Measurements from ENCODE around the gene GMIP.
"Not testable (repeated sequence)": the region's sequence is repeated elsewhere in the genome, so short reads cannot be mapped to it uniquely, and the experiment has no call there.

Gene GMIP

DNA sequence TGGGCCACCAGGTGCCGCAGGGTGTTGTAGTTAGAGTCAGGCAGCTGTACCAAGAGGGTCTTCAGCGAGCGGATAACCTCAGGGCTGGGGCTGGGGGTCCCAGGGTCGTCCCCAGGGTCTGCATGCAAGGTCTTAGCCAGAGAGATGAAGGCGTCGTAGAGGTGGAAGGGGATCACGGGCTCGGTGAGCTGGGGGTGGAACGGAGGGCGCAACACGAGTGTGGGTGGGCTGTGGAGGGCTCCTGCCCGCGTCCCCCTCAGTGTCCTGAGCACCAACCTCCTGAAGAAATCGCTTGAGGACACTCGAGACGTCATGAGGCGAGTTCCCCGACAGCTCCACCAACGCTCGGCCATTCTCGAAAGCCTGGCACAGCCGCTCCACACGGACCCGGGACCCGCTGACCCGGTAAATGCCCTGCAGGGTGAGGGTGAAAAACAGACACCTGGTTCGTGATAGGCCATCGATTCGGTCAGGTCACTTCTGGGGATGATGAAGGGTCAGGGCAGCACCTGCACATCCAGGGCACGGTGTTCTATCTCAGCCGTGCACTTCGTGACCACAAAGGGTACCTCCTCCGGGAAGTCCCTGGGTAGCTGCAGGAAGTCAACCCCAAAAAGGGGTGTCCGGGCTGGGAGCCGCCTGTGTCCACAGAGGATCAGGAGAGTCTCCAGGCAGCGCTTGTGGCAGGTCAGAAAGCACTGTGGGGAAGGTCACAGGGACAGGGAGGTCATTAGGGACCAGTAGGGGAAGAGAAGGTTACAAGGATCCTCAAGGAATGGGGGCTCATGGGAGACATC, 8.7 kb downstream of the GMIP start:
- DNase-seq (ENCODE audit: low read depth, low spot score), result no peak

DNA sequence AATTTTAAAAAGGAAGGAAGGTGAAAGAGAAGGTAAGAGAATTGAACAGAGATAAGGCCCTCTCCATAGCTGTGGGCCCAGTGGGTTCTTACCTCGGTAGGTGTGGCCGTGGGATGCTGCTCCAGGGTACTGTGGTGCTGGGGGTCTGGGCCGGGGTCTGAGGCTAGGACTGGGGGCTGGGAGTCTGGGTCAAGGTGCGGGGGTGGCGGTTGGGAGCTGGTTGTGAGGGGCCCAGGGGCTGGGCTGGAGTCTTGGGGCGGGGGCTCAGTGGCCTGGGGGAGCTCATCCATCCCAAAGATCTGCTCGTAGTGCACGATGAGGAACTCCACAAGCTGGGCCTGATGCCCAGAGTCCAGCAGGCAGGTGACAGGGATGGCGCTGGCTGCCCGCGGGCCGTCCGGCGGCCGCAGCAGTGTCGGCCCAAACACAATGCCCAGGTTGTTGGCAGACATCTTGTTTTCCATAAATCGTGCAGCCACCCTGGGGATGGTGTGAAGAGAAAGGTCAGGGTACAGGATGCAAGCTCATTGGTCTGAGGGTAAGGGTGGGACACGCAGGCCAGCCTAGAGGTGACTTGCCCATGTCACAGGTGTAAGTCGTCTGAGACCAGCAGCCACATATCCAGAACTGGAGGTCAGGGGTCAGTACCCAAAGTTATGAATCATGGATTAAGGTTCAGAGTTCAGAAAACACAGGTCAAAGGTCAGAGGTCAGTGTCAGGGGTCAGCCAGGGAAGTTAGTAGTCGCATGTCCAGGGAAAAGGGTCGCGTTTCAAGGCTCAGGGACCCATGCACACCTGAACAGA, 9.5 kb downstream of the GMIP start:
- DNase-seq (ENCODE audit: low read depth, low spot score), result no peak

DNA sequence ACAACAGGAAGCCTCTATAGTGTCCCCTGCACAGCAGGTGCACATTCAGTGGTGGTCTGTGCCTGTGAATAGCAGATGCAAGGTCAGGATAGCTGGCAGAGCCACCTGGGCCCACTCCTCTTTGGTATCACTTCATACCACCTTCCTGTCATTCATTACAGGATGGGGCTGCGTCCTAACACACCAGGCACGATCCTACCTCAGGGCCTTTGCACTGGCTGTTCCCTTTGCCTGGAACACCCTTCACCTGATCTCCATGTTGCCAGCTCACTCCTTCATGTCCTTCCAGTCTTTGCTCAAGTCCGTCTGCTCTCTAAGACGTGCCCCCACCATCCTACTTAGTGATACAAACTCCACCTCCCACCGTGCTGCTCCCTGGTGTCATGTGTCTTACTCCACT, 10.8 kb downstream of the GMIP start:
- DNase-seq (ENCODE audit: low read depth, low spot score), result no peak

DNA sequence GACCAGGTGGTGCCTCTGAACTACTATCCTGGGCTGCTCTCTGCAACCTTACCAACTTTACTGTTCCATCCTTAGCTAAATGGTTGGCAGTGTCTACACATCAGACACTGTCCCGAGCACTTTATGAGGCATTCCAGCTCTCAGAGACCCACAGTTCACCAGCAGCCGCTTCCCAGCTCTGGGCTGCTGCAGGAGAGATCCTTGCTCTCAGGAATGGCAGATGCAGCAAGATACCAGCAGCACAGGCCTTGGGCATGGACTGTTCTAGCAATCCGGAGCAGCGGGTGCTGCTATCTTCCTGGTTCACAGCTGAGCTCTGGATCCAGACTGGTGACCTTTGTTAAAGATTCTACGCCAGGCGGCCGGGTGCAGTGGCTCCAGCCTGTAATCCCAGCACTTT, 12.1 kb downstream of the GMIP start:
- DNase-seq (ENCODE audit: low read depth, low spot score), result no peak

DNA sequence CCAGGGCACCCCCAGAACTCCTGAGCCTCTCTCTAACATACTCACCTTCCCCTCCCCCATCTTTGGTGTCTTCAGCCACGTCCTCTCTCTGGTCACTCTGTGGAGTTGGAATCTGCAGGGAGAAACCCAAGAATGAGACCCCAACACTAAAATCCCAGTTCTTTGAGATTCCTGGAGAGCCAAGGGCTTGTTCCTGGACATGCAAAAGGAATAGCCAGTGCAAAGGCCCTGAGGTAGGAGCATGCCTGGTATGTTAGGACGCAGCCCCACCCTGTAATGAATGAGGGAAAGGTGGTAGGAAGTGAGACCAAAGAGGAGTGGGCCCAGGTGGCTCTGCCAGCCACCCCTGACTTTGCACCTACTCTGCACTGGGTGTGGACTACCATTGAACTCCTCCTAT, 13.0 kb downstream of the GMIP start:
- DNase-seq (ENCODE audit: low read depth, low spot score), result no peak

DNA sequence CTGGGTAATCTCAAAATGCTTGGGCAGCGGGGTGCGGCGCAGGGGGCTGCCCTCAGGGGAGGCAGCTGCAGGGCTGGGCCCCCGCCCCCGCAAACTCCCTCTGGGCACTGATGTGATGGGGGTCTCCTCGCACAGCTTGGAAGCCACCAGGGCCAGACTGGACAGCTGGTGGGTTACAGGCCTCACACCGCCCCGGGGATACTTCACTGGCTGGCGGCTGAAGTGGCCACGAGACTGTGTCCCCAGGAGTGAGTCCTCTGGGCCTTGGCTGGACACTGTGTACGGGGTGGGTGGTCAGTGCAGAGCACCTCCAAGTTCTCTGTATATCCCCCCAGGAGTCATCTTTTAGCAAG, 13.4 kb downstream of the GMIP start:
- no peak for DNase-seq (ENCODE audit: low read depth, low spot score)

DNA sequence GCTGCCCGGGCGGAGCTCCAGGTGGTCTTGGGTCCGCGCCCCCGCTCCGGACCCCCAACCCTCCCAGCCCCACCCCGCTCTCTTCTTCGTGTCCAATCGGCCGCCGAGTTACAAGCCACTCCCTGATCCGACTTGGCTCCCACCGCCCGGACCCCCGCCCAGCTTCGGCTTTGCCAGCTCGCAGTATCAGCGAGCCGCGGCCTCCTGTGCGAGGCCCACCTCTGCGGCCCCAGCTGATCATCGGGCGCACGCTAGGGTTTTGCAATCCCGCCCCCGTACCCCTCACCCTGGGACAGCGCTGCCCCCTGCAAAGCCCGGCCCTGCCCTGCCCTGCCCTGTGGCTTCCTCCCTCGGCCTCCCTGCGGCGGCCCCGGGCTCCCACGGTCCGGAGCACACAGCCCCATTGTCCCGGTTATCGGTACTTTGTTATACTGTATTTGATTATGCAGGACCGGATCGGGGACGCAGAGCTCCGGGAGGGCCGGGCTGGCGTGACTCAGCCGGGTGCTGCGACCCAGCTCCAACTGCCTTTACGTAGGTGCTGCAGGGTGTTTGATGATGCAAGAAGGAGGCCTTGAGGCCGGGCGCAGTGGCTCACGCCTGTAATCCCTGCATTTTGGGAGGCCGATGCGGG, 14.8 kb downstream of the GMIP start:
- peak; percentile 75 for DNase-seq (ENCODE audit: low read depth, low spot score)

DNA sequence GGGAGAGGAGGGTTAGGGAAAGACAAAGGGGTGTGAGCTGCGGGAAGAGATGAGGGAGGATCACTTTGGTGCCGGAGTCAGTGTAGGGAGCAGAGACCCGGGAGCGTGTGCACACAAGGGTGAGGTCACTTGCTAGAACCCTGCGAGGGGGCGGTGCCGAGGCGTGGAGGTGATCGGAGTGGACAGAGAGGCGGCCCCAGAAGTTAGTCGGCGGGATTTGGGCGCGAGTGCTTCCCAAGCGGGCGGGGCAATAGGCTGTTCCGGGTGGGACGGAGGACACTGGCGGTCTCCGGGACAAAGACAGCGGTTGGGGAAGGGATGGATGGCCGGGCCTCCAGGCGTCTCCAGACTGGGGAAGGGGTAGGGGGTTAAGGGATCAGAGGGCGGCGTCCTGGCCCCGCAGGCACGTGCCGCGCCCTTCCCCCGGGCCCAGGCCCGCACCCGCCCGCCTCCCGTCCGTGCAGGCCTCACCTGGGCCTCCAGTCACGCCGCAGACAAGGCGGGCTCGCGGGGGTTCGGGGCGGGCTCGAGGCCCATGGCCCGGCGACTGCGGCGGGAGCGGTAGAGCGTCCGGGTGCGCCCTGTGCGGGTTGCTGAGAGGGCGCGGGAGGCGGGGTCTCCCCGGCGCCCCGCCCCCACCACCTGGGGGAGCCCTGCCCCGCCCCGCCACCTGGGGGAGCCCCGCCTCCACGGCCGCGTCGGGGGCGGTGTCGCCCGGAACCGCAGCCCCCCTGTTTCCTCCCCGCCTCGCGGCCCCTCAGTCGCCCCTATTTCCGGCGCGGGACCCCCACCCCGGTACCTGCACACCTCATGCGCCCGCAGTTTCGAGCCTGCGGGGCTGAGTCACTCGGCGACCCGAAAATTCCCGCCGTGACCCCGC, 15.6 kb downstream of the GMIP start, which contains the start of gene LPAR2:
Gene LPAR2, minus strand, starts transcription at position 600 of the 880 bp plus-strand sequence. CDS start 945 bp downstream, outside the sequence.
- DNase-seq (ENCODE audit: low read depth, low spot score), result peak; percentile 46

DNA sequence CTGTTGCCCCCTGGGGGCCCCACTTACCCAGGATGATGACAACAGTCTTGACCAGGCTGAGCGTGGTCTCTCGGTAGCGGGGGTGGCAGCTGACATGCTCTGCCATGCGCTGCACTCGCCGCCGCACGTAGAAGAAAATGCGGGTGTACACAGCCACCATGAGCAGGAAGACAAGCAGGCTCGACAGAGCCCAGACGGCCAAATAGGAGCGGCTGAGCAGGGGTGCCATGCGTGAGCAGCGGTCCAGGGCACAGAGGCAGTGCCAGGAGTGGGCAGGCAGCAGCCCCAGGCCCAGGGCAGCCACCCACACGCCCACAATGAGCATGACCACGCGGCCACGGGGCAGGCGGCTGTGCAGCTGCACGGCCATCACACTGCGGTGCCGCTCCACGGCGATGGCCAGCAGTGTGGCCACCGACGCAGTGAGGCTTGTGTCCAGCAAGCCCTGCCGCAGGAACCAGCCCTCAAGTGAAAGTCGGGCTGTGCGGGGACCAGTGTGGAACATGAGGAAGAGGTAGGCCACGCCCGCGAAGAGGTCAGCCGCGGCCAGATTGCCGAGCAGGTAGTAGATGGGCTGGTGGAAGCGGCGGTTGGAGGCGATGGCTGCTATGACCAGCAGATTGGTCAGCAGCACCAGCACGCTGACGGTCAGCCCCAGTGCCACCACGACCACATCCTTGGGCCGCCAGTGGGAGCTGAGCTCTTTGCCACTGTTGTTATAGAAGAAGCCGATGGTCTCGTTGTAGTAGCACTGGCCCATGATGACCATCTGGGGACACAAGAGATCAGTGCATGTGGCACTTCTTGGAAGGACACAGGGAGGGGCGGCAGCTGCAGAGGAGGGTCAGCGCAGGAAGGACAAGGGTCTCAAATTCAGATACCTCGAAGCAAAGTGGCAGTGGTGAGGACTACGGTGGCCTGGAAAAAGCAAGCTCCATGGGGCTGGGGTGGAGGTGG, 16.7 kb downstream of the GMIP start:
- DNase-seq (ENCODE audit: low read depth, low spot score), result no peak

DNA sequence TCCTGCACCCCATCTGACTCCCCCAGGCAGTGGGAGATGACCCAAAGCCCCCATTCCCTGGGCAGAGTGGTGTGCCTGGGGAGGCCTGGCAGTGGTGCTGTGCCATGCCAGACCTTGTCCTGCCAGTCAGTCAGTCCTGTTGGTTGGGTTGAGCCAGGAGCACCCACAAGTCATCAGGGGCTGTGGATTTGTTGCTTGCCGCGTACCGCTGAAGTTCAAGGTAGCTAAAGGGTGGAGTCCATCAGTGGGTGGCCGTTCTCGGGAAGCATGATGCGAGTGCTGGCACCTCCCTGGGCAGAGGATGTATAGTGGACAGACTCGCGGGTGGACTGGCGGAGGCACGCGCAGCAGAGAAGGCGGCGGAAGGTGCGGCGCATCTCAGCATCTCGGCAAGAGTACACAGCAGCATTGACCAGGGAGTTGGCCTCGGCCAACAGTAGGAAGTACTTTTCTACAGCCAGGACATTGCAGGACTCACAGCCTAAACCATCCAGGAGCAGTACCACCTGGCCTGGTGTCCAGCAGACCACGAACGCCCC, 19.4 kb downstream of the GMIP start:
- DNase-seq (ENCODE audit: low read depth, low spot score), result no peak

DNA sequence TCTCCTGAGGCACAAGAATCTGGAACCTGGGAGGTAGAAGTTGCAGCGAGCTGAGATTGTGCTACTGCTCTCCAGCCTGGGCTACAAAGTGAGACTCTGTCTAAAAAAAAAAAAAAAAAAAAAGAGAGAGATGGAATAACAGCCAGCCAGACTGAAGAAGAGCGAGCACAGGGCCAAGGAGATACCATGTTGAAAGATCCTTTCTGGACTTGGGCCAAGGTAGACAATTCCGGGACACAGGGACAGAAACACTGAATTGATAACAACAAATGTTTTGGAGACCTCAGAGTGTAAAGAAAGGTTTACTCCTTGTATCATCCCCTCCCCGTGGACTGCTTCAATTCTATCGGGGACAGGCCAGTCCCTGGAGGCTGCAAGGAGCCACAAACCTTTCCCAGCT, 20.1 kb downstream of the GMIP start:
- DNase-seq (ENCODE audit: low read depth, low spot score), result no peak

DNA sequence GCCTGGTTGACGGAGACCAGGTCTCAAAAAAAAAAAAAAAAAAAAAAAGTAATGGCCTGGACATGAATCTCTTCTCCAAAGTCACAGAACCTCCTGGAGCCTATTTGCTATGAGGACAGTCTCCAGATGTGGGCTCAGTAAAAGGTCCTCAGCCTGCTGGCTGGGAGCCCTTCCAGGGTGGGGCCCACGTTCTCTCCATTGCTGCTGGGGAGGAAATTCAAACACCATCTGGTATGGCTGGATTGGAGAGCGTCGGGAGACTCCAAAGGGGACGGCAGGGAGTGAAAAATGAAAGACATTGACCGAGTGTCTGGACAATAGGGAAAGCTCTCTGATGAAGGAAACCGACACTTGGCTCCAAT, 23.6 kb downstream of the GMIP start:
- no peak for DNase-seq (ENCODE audit: low read depth, low spot score)

DNA sequence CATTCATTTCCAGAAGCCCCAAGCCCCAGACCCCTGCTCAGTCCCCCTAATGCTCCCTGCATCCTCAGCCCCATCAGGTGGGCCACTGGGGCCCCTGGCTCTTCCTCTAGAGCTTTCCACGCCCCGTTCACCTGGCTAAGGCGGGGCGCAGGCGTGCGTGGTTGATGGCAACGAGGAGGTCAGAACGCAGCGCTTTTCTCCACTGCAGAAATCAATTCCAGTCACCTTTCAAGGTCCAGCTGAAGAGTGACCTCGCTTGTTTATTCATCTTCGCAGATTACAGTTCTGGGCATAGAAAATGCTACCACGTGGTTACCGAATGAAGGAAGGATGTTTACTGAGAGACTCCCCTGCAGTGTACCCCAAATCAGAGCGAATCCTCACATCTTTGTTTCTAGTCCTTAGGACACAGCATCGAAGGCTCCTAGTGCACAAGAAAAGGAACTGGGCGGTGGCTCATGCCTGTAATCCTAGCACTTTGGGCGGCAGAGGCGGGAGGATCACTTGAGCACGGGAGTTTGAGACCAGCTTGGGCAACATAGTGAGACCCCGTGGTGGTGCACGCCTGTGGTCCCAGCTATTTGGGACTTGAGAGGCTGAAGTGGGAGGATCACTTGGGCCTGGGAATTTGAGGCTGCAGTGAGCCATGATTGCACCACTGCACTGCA, 24.1 kb downstream of the GMIP start:
- DNase-seq (ENCODE audit: low read depth, low spot score), result no peak

DNA sequence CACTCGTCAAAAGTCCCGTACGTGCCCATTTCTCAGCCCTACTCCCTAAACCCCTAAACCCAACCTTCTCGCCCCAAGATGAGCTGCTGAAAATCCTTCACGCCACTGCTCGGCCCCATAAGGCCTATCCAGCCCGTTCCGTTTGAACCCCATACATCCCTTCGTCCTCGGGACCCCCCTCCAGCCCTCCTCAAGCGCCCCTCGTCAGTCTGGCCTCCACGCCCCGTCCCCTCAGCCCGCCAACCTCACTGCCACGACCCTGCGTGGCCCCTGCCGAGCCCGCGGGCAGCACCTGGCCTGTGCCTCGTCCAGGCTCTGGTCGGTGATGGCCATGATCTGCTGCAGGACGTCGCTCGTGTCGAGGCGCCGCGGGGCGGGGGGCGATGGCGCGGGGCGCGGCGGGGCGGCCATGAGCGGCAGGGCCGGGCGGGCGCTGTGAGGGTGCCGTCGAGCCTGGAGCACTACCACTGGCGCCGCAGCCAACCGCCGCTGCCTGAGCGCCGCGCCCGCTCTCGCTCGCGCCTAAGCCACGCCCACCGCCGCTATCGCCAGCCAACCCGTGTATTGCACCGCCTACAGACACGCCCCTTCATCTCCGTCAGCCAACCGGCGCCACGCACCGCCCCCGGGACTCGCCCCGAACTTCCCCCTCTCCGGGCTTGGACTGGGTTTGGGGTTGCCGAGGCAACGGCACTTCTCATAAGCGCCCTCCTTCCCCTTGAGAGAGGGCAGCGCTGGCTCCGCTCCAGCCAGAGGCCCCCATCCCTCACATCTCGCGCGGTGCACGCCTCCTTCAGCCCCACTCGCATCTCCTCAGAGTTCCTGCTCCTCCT, 25.0 kb downstream of the GMIP start, which contains the start of gene PBX4:
Gene PBX4, minus strand, starts transcription at position 469 of the 833 bp plus-strand sequence. Its CDS starts 58 bp downstream, at position 411.
- peak; percentile 97 for DNase-seq (ENCODE audit: low read depth, low spot score)

DNA sequence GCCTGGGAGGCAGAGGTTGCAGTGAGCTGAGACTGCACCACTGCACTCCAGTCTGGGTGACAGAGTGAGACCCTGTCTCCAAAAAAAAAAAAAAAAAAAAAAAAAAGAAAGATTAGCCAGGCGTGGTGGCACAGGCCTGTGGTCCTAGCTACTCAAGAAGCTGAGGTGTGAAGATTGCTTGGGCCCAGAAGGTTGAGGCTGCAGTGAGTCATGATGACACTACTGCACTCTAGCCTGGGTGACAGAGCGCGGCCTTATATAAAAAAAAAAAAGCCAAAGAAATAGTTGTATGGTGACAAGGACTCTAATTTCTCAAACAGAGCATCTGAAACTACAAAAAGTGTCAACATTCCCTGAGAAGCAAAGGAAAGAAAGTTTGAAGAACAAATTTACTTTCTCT, 28.4 kb downstream of the GMIP start:
- no peak for DNase-seq (ENCODE audit: low read depth, low spot score)

DNA sequence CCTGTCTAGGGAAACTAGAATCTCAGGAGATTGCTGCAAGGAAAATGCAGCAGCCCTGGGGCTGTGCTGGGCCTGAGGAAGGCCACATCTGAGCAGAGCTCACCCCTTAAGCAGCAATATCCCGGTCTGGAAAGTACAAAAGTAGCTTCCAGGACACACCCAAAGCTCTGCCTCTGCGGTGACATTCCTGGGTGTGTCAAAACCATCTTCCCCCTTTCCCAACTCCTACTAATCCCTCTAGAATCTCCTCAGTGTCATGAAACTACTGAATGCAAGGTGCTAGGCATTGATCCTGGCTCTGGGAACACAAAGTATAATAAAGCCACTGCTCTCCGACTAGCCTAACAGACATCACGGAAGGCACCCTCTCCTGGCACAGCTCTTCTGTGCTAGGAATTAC, 30.0 kb downstream of the GMIP start:
- no peak for DNase-seq (ENCODE audit: low read depth, low spot score)

DNA sequence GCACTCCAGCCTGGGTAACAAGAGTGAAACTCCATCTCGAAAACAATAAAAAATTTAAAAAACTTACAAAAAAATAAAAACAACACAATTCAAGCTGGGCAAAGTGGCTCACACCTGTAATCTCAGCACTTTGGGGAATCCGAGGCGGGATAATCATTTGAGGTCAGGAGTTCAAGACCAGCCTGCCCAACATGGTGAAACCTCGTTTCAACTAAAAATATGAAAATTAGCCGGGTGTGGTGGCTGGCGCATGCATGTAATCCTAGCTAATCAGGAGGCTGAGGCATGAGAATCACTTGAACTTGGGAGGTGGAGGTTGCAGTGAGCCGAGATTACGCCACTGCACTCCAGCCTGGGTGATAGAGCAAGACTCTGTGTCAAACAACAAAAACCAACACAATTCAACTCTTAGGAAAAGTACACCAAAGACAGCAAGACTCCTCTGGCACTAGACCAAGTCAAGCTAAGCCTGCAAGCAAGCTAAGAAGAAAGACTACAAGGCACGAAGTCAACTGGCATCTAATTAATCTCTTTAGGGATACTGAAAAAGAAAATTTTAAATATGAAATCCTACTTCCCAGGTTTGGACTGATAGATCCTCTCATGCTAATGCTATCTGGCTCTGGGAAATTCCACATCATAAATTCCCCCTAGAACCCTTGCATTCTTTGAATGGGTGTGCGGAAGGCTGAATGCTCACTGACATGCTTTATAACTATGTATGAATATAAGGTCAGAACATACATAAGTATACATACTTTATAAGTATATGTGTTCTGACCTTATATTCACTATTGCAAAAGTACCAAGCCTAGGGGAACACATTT, 32.9 kb downstream of the GMIP start:
- DNase-seq (ENCODE audit: low read depth, low spot score), result no peak

DNA sequence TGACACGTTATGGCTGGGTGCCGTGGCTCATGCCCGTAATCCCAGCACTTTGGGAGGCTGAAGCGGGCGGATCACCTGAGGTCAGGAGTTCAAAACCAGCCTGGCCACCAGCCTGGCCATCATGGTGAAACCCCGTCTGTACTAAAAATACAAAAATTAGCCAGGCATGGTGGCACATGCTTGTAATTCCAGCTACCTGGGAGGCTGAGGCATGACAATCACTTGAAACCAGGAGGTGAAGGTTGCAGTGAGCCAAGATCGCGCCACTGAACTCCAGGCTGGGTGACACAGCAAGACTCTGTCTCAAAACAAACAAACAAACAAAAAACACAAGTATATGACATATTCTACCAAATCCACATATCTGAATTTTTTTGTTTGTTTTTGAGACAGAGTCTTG, 36.8 kb downstream of the GMIP start:
- not testable (repeated sequence) for DNase-seq (ENCODE audit: low read depth, low spot score)

All from astrocyte of the hippocampus (primary cell).